Measurements from ENCODE around the gene FAM110A. TPM values are rescaled to one million over a fixed set of nuclear protein-coding genes. Genes with fewer than 3 reads are reported as not detected.

The FAM110A gene
- total RNA-seq, 1 donor from 2014 or later = 152 TPM

- H3K4me3 Mint-ChIP-seq (ENCODE audit: unreplicated experiment) = no peak overlapping the region
- H3K36me3 Mint-ChIP-seq (ENCODE audit: unreplicated experiment) = no peaks in the 10 kb centered on the region
- DNase-seq = peak; percentile 78
- peak; percentile 99 for TF ChIP-seq CTCF (IDR thresholded peaks at IDR 0.05; ENCODE audit: partially characterized antibody, unreplicated experiment)
- peaks cover 12% of the 10 kb centered on the region for H3K4me1 Mint-ChIP-seq (ENCODE audit: low read depth, unreplicated experiment)
- peaks cover 6% of the 10 kb centered on the region for H3K27me3 Mint-ChIP-seq (ENCODE audit: unreplicated experiment)
- H3K9me3 Mint-ChIP-seq (ENCODE audit: unreplicated experiment) = peaks cover 5% of the 10 kb centered on the region
- peak overlapping the region; percentile 48 for H3K27ac Mint-ChIP-seq (ENCODE audit: unreplicated experiment)
Observed at GRCh38 chr20:815914-816606, 17.5 kb upstream of the FAM110A start.

GRCh38 chr20:818001-818664 is 15.4 kb upstream of the FAM110A start:
- peaks cover 27% of the 10 kb centered on the region for H3K4me1 Mint-ChIP-seq (ENCODE audit: low read depth, unreplicated experiment)
- no peak for DNase-seq
- peak overlapping the region; percentile 22 for H3K27ac Mint-ChIP-seq (ENCODE audit: unreplicated experiment)
- H3K36me3 Mint-ChIP-seq (ENCODE audit: unreplicated experiment) = no peaks in the 10 kb centered on the region
- peaks cover 7% of the 10 kb centered on the region for H3K27me3 Mint-ChIP-seq (ENCODE audit: unreplicated experiment)
- no peak for TF ChIP-seq CTCF (IDR thresholded peaks at IDR 0.05; ENCODE audit: partially characterized antibody, unreplicated experiment)
- peaks cover 8% of the 10 kb centered on the region for H3K9me3 Mint-ChIP-seq (ENCODE audit: unreplicated experiment)
- H3K4me3 Mint-ChIP-seq (ENCODE audit: unreplicated experiment) = no peak overlapping the region

GRCh38 chr20:819680-820322 is 13.7 kb upstream of the FAM110A start:
- no peak for DNase-seq

GRCh38 chr20:820323-820953 is 13.1 kb upstream of the FAM110A start:
- Mint-ChIP-seq H3K4me3 (ENCODE audit: unreplicated experiment) (no peak overlapping the region), H3K27ac (ENCODE audit: unreplicated experiment) (peak overlapping the region; percentile 37), H3K27me3 (ENCODE audit: unreplicated experiment) (peaks cover 16% of the 10 kb centered on the region), H3K9me3 (ENCODE audit: unreplicated experiment) (peaks cover 14% of the 10 kb centered on the region), H3K4me1 (ENCODE audit: low read depth, unreplicated experiment) (peaks cover 37% of the 10 kb centered on the region), H3K36me3 (ENCODE audit: unreplicated experiment) (peaks cover 6% of the 10 kb centered on the region)
- no peak for DNase-seq
- TF ChIP-seq CTCF (IDR thresholded peaks at IDR 0.05; ENCODE audit: partially characterized antibody, unreplicated experiment) = no peak

More at GRCh38 chr20:819680-820322, 13.7 kb upstream of the FAM110A start:
- no peak overlapping the region for H3K4me3 Mint-ChIP-seq (ENCODE audit: unreplicated experiment)
- H3K36me3 Mint-ChIP-seq (ENCODE audit: unreplicated experiment) = peaks cover 5% of the 10 kb centered on the region
- peaks cover 33% of the 10 kb centered on the region for H3K4me1 Mint-ChIP-seq (ENCODE audit: low read depth, unreplicated experiment)
- TF ChIP-seq CTCF (IDR thresholded peaks at IDR 0.05; ENCODE audit: partially characterized antibody, unreplicated experiment) = no peak
- H3K27ac Mint-ChIP-seq (ENCODE audit: unreplicated experiment) = peak overlapping the region; percentile 52
- H3K9me3 Mint-ChIP-seq (ENCODE audit: unreplicated experiment) = peaks cover 13% of the 10 kb centered on the region
- peaks cover 12% of the 10 kb centered on the region for H3K27me3 Mint-ChIP-seq (ENCODE audit: unreplicated experiment)

All from glutamatergic neuron (in vitro differentiated cells).